ENCODE measurements around the gene TP53TG3E.
"Not testable (repeated sequence)": the region's sequence is repeated elsewhere in the genome, so short reads cannot be mapped to it uniquely, and the experiment has no call there.

- not testable (repeated sequence) for TF ChIP-seq YY1 (IDR thresholded peaks at IDR 0.05; ENCODE audit: insufficient read depth, insufficient read length); SUZ12 (IDR thresholded peaks at IDR 0.05; ENCODE audit: extremely low read depth, insufficient read depth, insufficient read length)
Observed at GRCh38 chr16:33304006-33304405, at the start of gene TP53TG3E.

Data from NT2/D1 (cell line).